HepG2 (cell line): Measurements from ENCODE around the gene STK11. TPM values are rescaled to one million over a fixed set of nuclear protein-coding genes. Genes with fewer than 3 reads are reported as not detected.

Experiments
- AHDC1 ChIP-seq: sonication (generic); formaldehyde crosslinking; IDR thresholded peaks from 2 replicates; pipeline ENCODE4 v1.5.1; 2020; ENCODE audit warnings: mild to moderate bottlenecking, missing genetic modification reagents, borderline replicate concordance
- ARHGAP35 ChIP-seq: sonication (generic); formaldehyde crosslinking; IDR thresholded peaks from 2 replicates; pipeline ENCODE4 v1.9.0; 2022; ENCODE audit warnings: mild to moderate bottlenecking, inconsistent platforms, moderate library complexity, missing genetic modification reagents, borderline replicate concordance
- ARID2 ChIP-seq: sonication (generic); formaldehyde crosslinking; IDR thresholded peaks from 2 replicates; pipeline ENCODE4 v1.8.1; 2022; ENCODE audit warnings: mild to moderate bottlenecking, missing genetic modification reagents, borderline replicate concordance
- FIP1L1 ChIP-seq: fragments of 200-400 bp; formaldehyde crosslinking; IDR thresholded peaks from 2 replicates; pipeline ENCODE4 v1.6.1; 2018; ENCODE audit warnings: low read depth, mild to moderate bottlenecking, low read length, moderate library complexity, borderline replicate concordance; ENCODE audit not compliant: insufficient read depth
- HIC2 ChIP-seq: sonication (generic); formaldehyde crosslinking; IDR thresholded peaks from 2 replicates; pipeline ENCODE4 v1.9.0; 2022; ENCODE audit warnings: low read depth, missing genetic modification reagents
- HMG20B ChIP-seq: conservative IDR thresholded peaks from 2 replicates; pipeline ENCODE4 v1.6.1; 2016; ENCODE audit warnings: missing genetic modification reagents, missing compliant biosample characterization
- HMGXB4 ChIP-seq, 2 experiments: sonication (generic) in 1 of 2; formaldehyde crosslinking in 1 of 2; IDR thresholded peaks; 2 replicates each; pipeline versions ENCODE4 v1.4.0 to v1.6.1; 2018 to 2020; ENCODE audit warnings: missing genetic modification reagents in 2 of 2, borderline replicate concordance in 1 of 2, low read depth in 1 of 2, mild to moderate bottlenecking in 1 of 2, missing biosample characterization in 1 of 2
- KMT2A ChIP-seq: sonication (generic); formaldehyde crosslinking; IDR thresholded peaks from 2 replicates; pipeline ENCODE4 v1.4.0; 2020; ENCODE audit warnings: missing genetic modification reagents
- MAFK ChIP-seq, 2 experiments: IDR thresholded peaks in 1 of 2; conservative IDR thresholded peaks in 1 of 2; 2 replicates each; pipeline ENCODE4 v1.6.1; 2011; ENCODE audit warnings: improper control_type of control experiment in 2 of 2, low read length in 2 of 2
- PHB2 ChIP-seq: fragments of 450-650 bp; IDR thresholded peaks from 2 replicates; pipeline ENCODE4 v1.6.1; 2018; ENCODE audit not compliant: partially characterized antibody
- PHF20 ChIP-seq: sonication (generic); formaldehyde crosslinking; IDR thresholded peaks from 2 replicates; pipeline ENCODE4 v1.5.0; 2020; ENCODE audit warnings: mild to moderate bottlenecking, missing genetic modification reagents
- RAD51 ChIP-seq: fragments of 450-650 bp; IDR thresholded peaks from 2 replicates; pipeline ENCODE4 v1.6.1; 2016; ENCODE audit warnings: borderline replicate concordance
- RNF2 ChIP-seq: fragments of 450-650 bp; conservative IDR thresholded peaks from 2 replicates; pipeline ENCODE4 v1.6.1; 2016; ENCODE audit warnings: low read depth
- ZNF124 ChIP-seq: sonication (generic); formaldehyde crosslinking; IDR thresholded peaks from 2 replicates; pipeline ENCODE4 v1.4.0; 2020; ENCODE audit warnings: missing genetic modification reagents
- ZNF17 ChIP-seq: sonication (generic); formaldehyde crosslinking; IDR thresholded peaks from 2 replicates; pipeline ENCODE4 v1.5.0; 2020; ENCODE audit warnings: mild to moderate bottlenecking, missing genetic modification reagents
- ZNF224 ChIP-seq: sonication (generic); formaldehyde crosslinking; IDR thresholded peaks from 2 replicates; pipeline ENCODE4 v1.5.0; 2020; ENCODE audit warnings: mild to moderate bottlenecking, missing genetic modification reagents
- ZNF263 ChIP-seq: sonication (generic); formaldehyde crosslinking; IDR thresholded peaks from 2 replicates; pipeline ENCODE4 v1.4.0; 2020; ENCODE audit warnings: missing genetic modification reagents
- ZNF724P ChIP-seq: sonication (generic); formaldehyde crosslinking; IDR thresholded peaks from 2 replicates; pipeline ENCODE4 v1.8.0; 2022; ENCODE audit warnings: missing genetic modification reagents, borderline replicate concordance
- ZNF83 ChIP-seq: sonication (generic); formaldehyde crosslinking; IDR thresholded peaks from 2 replicates; pipeline ENCODE4 v1.4.0; 2020; ENCODE audit warnings: missing genetic modification reagents, mild to moderate bottlenecking, borderline replicate concordance
- ZNF841 ChIP-seq: sonication (generic); formaldehyde crosslinking; IDR thresholded peaks from 2 replicates; pipeline ENCODE4 v1.8.1; 2023; ENCODE audit warnings: missing genetic modification reagents, borderline replicate concordance
- polyA plus RNA-seq, 8 experiments: library from polyadenylated mRNA; depleted of rRNA in 3 of 8; stranded (reverse) in 7 of 8; unstranded in 1 of 8; fragments of >200 nt; fragmentation: Illumina TruSeq in 4 of 8; extraction: Trizol in 4 of 8; gene quantifications; 2 replicates each; pipeline versions ENCODE4 v1.2.1 to v1.2.3, GENCODE V29; 2011 to 2016; ENCODE audit warnings: low read depth in 4 of 8, missing spikeins in 1 of 8, mixed read lengths in 1 of 8; ENCODE audit not compliant: insufficient read depth in 1 of 8
- total RNA-seq, 5 experiments: library from RNA; depleted of rRNA; stranded (reverse); fragments of >200 nt; fragmentation: Illumina TruSeq; extraction: Trizol; gene quantifications; 2 replicates each; pipeline ENCODE4 v1.2.3, GENCODE V29; 2016; ENCODE audit warnings: low read depth in 1 of 5

STK11 gene
- total and polyA plus RNA-seq, 2 of the 13 experiments (the other 11 are each of a cell fraction or from before 2014, with no cell fraction given): 27.5 to 43.6 TPM

GRCh38 chr19:1259206-1259875 lies 53.8 kb downstream of the STK11 start (continued):
- TF ChIP-seq HMGXB4 (CRISPR knock-in tag; IDR thresholded peaks at IDR 0.05; ENCODE audit: borderline replicate concordance in 1 of 2, low read depth in 1 of 2): peak; percentile 60 to 80
- no peak; the same call in 1 of the 2 replicates for TF ChIP-seq ZNF124 (CRISPR knock-in tag)
- peak; percentile 67 for TF ChIP-seq ZNF224
- TF ChIP-seq ZNF83: no peak; the same call in 1 of the 2 replicates
- peak; percentile 64 for TF ChIP-seq AHDC1 (CRISPR knock-in tag)
- no peak for TF ChIP-seq RNF2
- TF ChIP-seq HIC2 (CRISPR knock-in tag): peak; percentile 92
- TF ChIP-seq PHF20 (CRISPR knock-in tag): peak; percentile 73
- peak; percentile 84 for TF ChIP-seq FIP1L1
- peak; percentile 55; the same call in 1 of the 2 replicates for TF ChIP-seq ZNF724P (CRISPR knock-in tag)
- no peak for TF ChIP-seq ARID2 (CRISPR knock-in tag)
- TF ChIP-seq ZNF263: peak; percentile 95
- TF ChIP-seq HMG20B: no peak
- no peak for TF ChIP-seq RAD51
- no peak for TF ChIP-seq PHB2
- no peak for TF ChIP-seq ZNF17 (CRISPR knock-in tag)
- 0 out of 2 replicates have a peak, but pooled peaks have one; percentile 21 for TF ChIP-seq KMT2A (CRISPR knock-in tag)
- no peak for TF ChIP-seq MAFK (conservative IDR thresholded peaks at IDR 0.05 in 1 of 2, IDR thresholded peaks at IDR 0.05 in 1 of 2; ENCODE audit: low read length in 2 of 2)
- TF ChIP-seq ZNF841: no peak
- peak; percentile 24; the same call in 1 of the 2 replicates for TF ChIP-seq ARHGAP35 (CRISPR knock-in tag)
